Kidney (tissue), 14 donors: Measurements from ENCODE around the gene KRTAP2-3. TPM values are rescaled to one million over a fixed set of nuclear protein-coding genes. Genes with fewer than 3 reads are reported as not detected.

Experiments used
- DNase-seq, 5 donors: peaks; one replicate each; pipeline ENCODE4 v3.0.0-alpha.2; 2013 to 2020
- FAIRE-seq: peaks from 2 replicates; lab custom pipeline; 2012; peaks lifted over from hg19 to GRCh38; lab: Jason Lieb, UNC
- H3K27ac ChIP-seq, 2 donors: one replicate each; pipeline ENCODE4 v1.7.0; 2013; ENCODE audit warnings: low read depth in 2 of 2, low read length in 2 of 2, inconsistent platforms in 1 of 2
- H3K27me3 ChIP-seq: one replicate; pipeline ENCODE4 v1.7.1; 2013; ENCODE audit warnings: low read length, inconsistent platforms; ENCODE audit not compliant: control insufficient read depth, insufficient read depth
- H3K36me3 ChIP-seq, 3 donors: one replicate each; pipeline versions ENCODE4 v1.7.0 to v1.7.1; 2013; ENCODE audit warnings: low read length in 3 of 3, control low read depth in 1 of 3, inconsistent platforms in 1 of 3; ENCODE audit not compliant: insufficient read depth in 3 of 3, control insufficient read depth in 2 of 3
- H3K4me1 ChIP-seq, 3 donors: one replicate each; pipeline versions ENCODE4 v1.7.0 to v1.7.1; 2013; ENCODE audit warnings: low read length in 3 of 3, inconsistent platforms in 1 of 3, low read depth in 1 of 3; ENCODE audit not compliant: control insufficient read depth in 2 of 3, insufficient read depth in 2 of 3
- H3K4me3 ChIP-seq, 3 donors: one replicate each; pipeline versions ENCODE4 v1.7.0 to v1.8.1; 2013; ENCODE audit warnings: low read length in 3 of 3, control low read depth in 1 of 3, inconsistent platforms in 1 of 3
- H3K9ac ChIP-seq, 3 donors: one replicate each; pipeline versions ENCODE4 v1.7.0 to v1.7.1; 2013; ENCODE audit warnings: low read length in 3 of 3, control low read depth in 1 of 3, inconsistent platforms in 1 of 3
- H3K9me3 ChIP-seq, 3 donors: one replicate each; pipeline versions ENCODE4 v1.7.0 to v1.7.1; 2013; ENCODE audit warnings: low read length in 3 of 3, control low read depth in 1 of 3, inconsistent platforms in 1 of 3; ENCODE audit not compliant: control insufficient read depth in 2 of 3, insufficient read depth in 1 of 3
- CTCF ChIP-seq: IDR thresholded peaks from 3 replicates; pipeline ENCODE4 v1.5.1; 2012; ENCODE audit warnings: mild to moderate bottlenecking, moderate library complexity, borderline replicate concordance; ENCODE audit not compliant: insufficient read depth; ENCODE audit errors: extremely low read depth
- intact Hi-C: fragments of 100-400 bp; cut with DNase I; formaldehyde crosslinking; loops from one replicate; pipeline ENCODE4 v1.11.1; 2022
- polyA plus RNA-seq: library from polyadenylated mRNA; stranded (reverse); fragments of 350-450 nt; fragmentation: Illumina TruSeq; extraction: RNeasy Lipid Tissue Mini Kit (QIAGEN cat#74804); gene quantifications from one replicate; pipeline ENCODE4 v1.2.3, GENCODE V29; 2014; ENCODE audit warnings: low read depth, low replicate concordance; ENCODE audit not compliant: insufficient read depth
- total RNA-seq: library from RNA; stranded (reverse); fragmentation: NEBNext Ultra II Directional; extraction: Animal tissue kit (Norgen Biotek cat#: 25700); gene quantifications from one replicate; pipeline ENCODE4 v1.2.1, GENCODE V29; 2021
- donor health status: control.
- donor health status: control.
- donor health status: control.
- donor health status: control.
- donor health status: control.
- donor health status: DM: yes; HTN: yes; CAD: no.
- donor health status: Normal renal cell carcinoma (clear cell type).

The KRTAP2-3 gene
- total and polyA plus RNA-seq, 2 donors from 2014 or later, result 0.28 TPM; not detected in 1

GRCh38 chr17:41009301-41009760, 50.6 kb downstream of the KRTAP2-3 start:
- TF ChIP-seq CTCF, result no peak
- H3K9me3 ChIP-seq, result no peaks in the 10 kb centered on the region
- no peak overlapping the region for H3K27ac ChIP-seq
- H3K4me1 ChIP-seq, result no peaks in the 10 kb centered on the region
- no peak overlapping the region for H3K9ac ChIP-seq
- intact Hi-C loops, result no loop called here
- H3K4me3 ChIP-seq, result no peak overlapping the region
- DNase-seq (no peak), FAIRE-seq (no peak)
- no peaks in the 10 kb centered on the region for H3K36me3 ChIP-seq
- H3K27me3 ChIP-seq, result no peaks in the 10 kb centered on the region

Other genes with a start within 250 kb of the KRTAP2-3 start
Only the 30 nearest of the 38 such genes appear.
- gene KRT20, start 174.9 kb downstream of the KRTAP2-3 start, total RNA-seq, result not detected
- gene KRT20, start 174.9 kb downstream of the KRTAP2-3 start, polyA plus RNA-seq, result not detected
- gene KRT23, start 122.5 kb downstream of the KRTAP2-3 start, total RNA-seq, result 4.2 TPM
- 2.2 TPM for gene KRT23, start 122.5 kb downstream of the KRTAP2-3 start, polyA plus RNA-seq
- gene KRT39, start 93.2 kb downstream of the KRTAP2-3 start, total RNA-seq, result not detected
- gene KRT39, start 93.2 kb downstream of the KRTAP2-3 start, polyA plus RNA-seq, result not detected
- gene KRT40, start 75.8 kb downstream of the KRTAP2-3 start, total RNA-seq, result not detected
- not detected for gene KRT40, start 75.8 kb downstream of the KRTAP2-3 start, polyA plus RNA-seq
- not detected for gene KRTAP3-3, start 66.0 kb downstream of the KRTAP2-3 start, total RNA-seq
- not detected for gene KRTAP3-3, start 66.0 kb downstream of the KRTAP2-3 start, polyA plus RNA-seq
- gene KRTAP3-2, start 60.2 kb downstream of the KRTAP2-3 start, total RNA-seq, result not detected
- not detected for gene KRTAP3-2, start 60.2 kb downstream of the KRTAP2-3 start, polyA plus RNA-seq
- gene KRTAP3-1, start 51.0 kb downstream of the KRTAP2-3 start, total RNA-seq, result not detected
- not detected for gene KRTAP3-1, start 51.0 kb downstream of the KRTAP2-3 start, polyA plus RNA-seq
- not detected for gene KRTAP1-5, start 32.9 kb downstream of the KRTAP2-3 start, total RNA-seq
- not detected for gene KRTAP1-5, start 32.9 kb downstream of the KRTAP2-3 start, polyA plus RNA-seq
- not detected for gene KRTAP1-4, start 29.9 kb downstream of the KRTAP2-3 start, total RNA-seq
- gene KRTAP1-4, start 29.9 kb downstream of the KRTAP2-3 start, polyA plus RNA-seq, result not detected
- gene KRTAP1-3, start 25.2 kb downstream of the KRTAP2-3 start, total RNA-seq, result not detected
- gene KRTAP1-3, start 25.2 kb downstream of the KRTAP2-3 start, polyA plus RNA-seq, result not detected
- gene KRTAP1-1, start 18.7 kb downstream of the KRTAP2-3 start, total RNA-seq, result not detected
- not detected for gene KRTAP1-1, start 18.7 kb downstream of the KRTAP2-3 start, polyA plus RNA-seq
- gene KRTAP2-1, start 12.8 kb downstream of the KRTAP2-3 start, total RNA-seq, result not detected
- gene KRTAP2-1, start 12.8 kb downstream of the KRTAP2-3 start, polyA plus RNA-seq, result not detected
- gene KRTAP2-2, start 4.9 kb downstream of the KRTAP2-3 start, total RNA-seq, result not detected
- gene KRTAP2-2, start 4.9 kb downstream of the KRTAP2-3 start, polyA plus RNA-seq, result not detected
- gene KRTAP2-4, start 5.8 kb upstream of the KRTAP2-3 start, total RNA-seq, result not detected
- not detected for gene KRTAP2-4, start 5.8 kb upstream of the KRTAP2-3 start, polyA plus RNA-seq
- gene KRTAP4-7, start 24.0 kb upstream of the KRTAP2-3 start, total RNA-seq, result not detected
- gene KRTAP4-7, start 24.0 kb upstream of the KRTAP2-3 start, polyA plus RNA-seq, result not detected
- not detected for gene KRTAP4-8, start 38.0 kb upstream of the KRTAP2-3 start, total RNA-seq
- gene KRTAP4-8, start 38.0 kb upstream of the KRTAP2-3 start, polyA plus RNA-seq, result not detected
- gene KRTAP4-16, start 42.1 kb upstream of the KRTAP2-3 start, total RNA-seq, result not detected
- not detected for gene KRTAP4-16, start 42.1 kb upstream of the KRTAP2-3 start, polyA plus RNA-seq
- gene KRTAP4-9, start 45.3 kb upstream of the KRTAP2-3 start, total RNA-seq, result not detected
- not detected for gene KRTAP4-9, start 45.3 kb upstream of the KRTAP2-3 start, polyA plus RNA-seq
- not detected for gene KRTAP4-11, start 58.3 kb upstream of the KRTAP2-3 start, total RNA-seq
- not detected for gene KRTAP4-11, start 58.3 kb upstream of the KRTAP2-3 start, polyA plus RNA-seq
- gene KRTAP4-12, start 64.1 kb upstream of the KRTAP2-3 start, total RNA-seq, result not detected
- gene KRTAP4-12, start 64.1 kb upstream of the KRTAP2-3 start, polyA plus RNA-seq, result not detected
- gene KRTAP4-6, start 80.4 kb upstream of the KRTAP2-3 start, total RNA-seq, result not detected
- gene KRTAP4-6, start 80.4 kb upstream of the KRTAP2-3 start, polyA plus RNA-seq, result not detected
- not detected for gene KRTAP4-5, start 89.7 kb upstream of the KRTAP2-3 start, total RNA-seq
- gene KRTAP4-5, start 89.7 kb upstream of the KRTAP2-3 start, polyA plus RNA-seq, result not detected
- gene KRTAP4-4, start 100.6 kb upstream of the KRTAP2-3 start, total RNA-seq, result not detected
- gene KRTAP4-4, start 100.6 kb upstream of the KRTAP2-3 start, polyA plus RNA-seq, result not detected
- gene KRTAP4-3, start 108.1 kb upstream of the KRTAP2-3 start, total RNA-seq, result not detected
- gene KRTAP4-3, start 108.1 kb upstream of the KRTAP2-3 start, polyA plus RNA-seq, result not detected
- not detected for gene KRTAP4-2, start 118.1 kb upstream of the KRTAP2-3 start, total RNA-seq
- not detected for gene KRTAP4-2, start 118.1 kb upstream of the KRTAP2-3 start, polyA plus RNA-seq
- gene KRTAP4-1, start 124.8 kb upstream of the KRTAP2-3 start, total RNA-seq, result not detected
- not detected for gene KRTAP4-1, start 124.8 kb upstream of the KRTAP2-3 start, polyA plus RNA-seq
- not detected for gene KRTAP9-1, start 129.8 kb upstream of the KRTAP2-3 start, total RNA-seq
- gene KRTAP9-1, start 129.8 kb upstream of the KRTAP2-3 start, polyA plus RNA-seq, result not detected
- not detected for gene KRTAP9-2, start 166.5 kb upstream of the KRTAP2-3 start, total RNA-seq
- not detected for gene KRTAP9-2, start 166.5 kb upstream of the KRTAP2-3 start, polyA plus RNA-seq
- not detected for gene KRTAP9-3, start 172.3 kb upstream of the KRTAP2-3 start, total RNA-seq
- gene KRTAP9-3, start 172.3 kb upstream of the KRTAP2-3 start, polyA plus RNA-seq, result not detected
- gene KRTAP9-8, start 177.9 kb upstream of the KRTAP2-3 start, total RNA-seq, result not detected
- gene KRTAP9-8, start 177.9 kb upstream of the KRTAP2-3 start, polyA plus RNA-seq, result not detected